Measurements from ENCODE around the gene GAL3ST3. TPM values are rescaled to one million over a fixed set of nuclear protein-coding genes. Genes with fewer than 3 reads are reported as not detected.

GAL3ST3 gene
- total RNA-seq, 2 experiments from 2014 or later: 0.51 to 1.0 TPM

GRCh38 chr11:66055021-66055420, 6.1 kb upstream of the GAL3ST3 start:
- intact Hi-C loops (cut with micrococcal nuclease): no loop called here
- DNase-seq: no peak
- ATAC-seq: no peak
- no peak for TF ChIP-seq CTCF (IDR thresholded peaks at IDR 0.05)
- CTCF ChIA-PET: interaction anchor here (7.7 to 9.9 kb wide), 2 partner anchors 10 to 12 kb away, joined by 60 to 133 read pairs; partner anchors contain the start of gene PACS1
- peaks cover 59% of the 10 kb centered on the region for H3K36me3 Mint-ChIP-seq (ENCODE audit: low read depth)
- no peak overlapping the region for H3K4me3 Mint-ChIP-seq
- POLR2A ChIA-PET: interaction anchor here (0.6 to 10.4 kb wide), 3 partner anchors 12 to 164 kb away, joined by 3 to 131 read pairs (median 6); partner anchors contain the start of gene PACS1
- H3K27me3 Mint-ChIP-seq: no peaks in the 10 kb centered on the region
- no peaks in the 10 kb centered on the region for H3K9me3 Mint-ChIP-seq
- peaks cover 34% of the 10 kb centered on the region for H3K4me1 Mint-ChIP-seq (ENCODE audit: low read depth)
- H3K27ac Mint-ChIP-seq: peak overlapping the region; percentile 57

DNA sequence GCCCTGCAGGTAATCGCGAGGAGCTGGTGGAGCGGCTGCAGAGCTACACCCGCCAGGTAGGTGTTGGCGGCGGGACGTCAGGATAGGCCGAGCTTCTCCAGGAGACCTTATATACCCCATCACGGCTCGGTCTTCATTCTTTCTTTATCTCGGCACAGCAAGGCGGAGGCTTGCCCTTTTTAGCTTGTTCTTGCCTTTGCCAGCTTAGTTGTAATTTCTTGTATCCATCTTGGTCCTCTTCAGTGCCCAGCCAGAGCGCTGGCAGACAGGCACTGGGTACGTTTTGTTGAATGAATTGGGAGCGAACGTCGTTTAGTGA, 3.7 kb upstream of the GAL3ST3 start:
- Mint-ChIP-seq H3K27me3 (peaks cover 7% of the 10 kb centered on the region), H3K9me3 (no peaks in the 10 kb centered on the region), H3K4me3 (peak overlapping the region; percentile 94), H3K4me1 (ENCODE audit: low read depth) (peaks cover 34% of the 10 kb centered on the region), H3K36me3 (ENCODE audit: low read depth) (peaks cover 40% of the 10 kb centered on the region), H3K27ac (peak overlapping the region; percentile 92)
- DNase-seq: no peak
- POLR2A ChIA-PET: interaction anchor here (0.9 to 10.4 kb wide), 5 partner anchors 15 to 58 kb away, joined by 3 to 131 read pairs (median 7); partner anchors contain the start of genes BANF1, CST6, EIF1AD and PACS1
- intact Hi-C loops (cut with micrococcal nuclease): no loop called here
- no peak for TF ChIP-seq CTCF (IDR thresholded peaks at IDR 0.05)
- CTCF ChIA-PET: interaction anchor here (0.7 to 9.9 kb wide), 7 partner anchors 7 to 207 kb away, joined by 3 to 133 read pairs (median 7); partner anchors contain the start of genes CCDC85B and PACS1
- no peak for ATAC-seq

- peaks cover 34% of the 10 kb centered on the region for H3K4me1 Mint-ChIP-seq (ENCODE audit: low read depth)
Observed at GRCh38 chr11:66051766-66052663, 3.1 kb upstream of the GAL3ST3 start, which contains the start of gene SF3B2. SF3B2 (plus strand) TSS chr11:66052364; CDS start chr11:66052385, 21 bp downstream.

DNA sequence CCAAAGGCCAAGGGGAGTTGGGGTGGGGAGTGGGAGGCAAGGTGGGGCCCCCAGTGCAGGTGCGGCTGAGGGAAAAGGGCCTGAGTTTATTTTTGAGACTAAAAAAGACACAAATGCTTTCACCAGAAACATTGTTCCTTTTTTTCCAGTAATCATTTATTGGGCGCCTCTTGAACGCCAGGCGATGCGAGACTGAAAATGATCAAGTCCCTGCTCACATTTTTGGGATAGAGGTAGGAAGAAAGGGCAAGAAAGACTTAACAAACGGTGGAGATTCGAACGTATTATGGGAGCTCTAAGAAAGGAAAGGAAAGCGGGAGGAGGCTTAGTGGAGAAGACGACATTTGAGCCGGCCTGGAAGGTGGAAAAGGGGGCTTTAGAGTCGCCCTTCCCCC, 2.4 kb upstream of the GAL3ST3 start:
- H3K27ac Mint-ChIP-seq: peak overlapping the region; percentile 86
- ATAC-seq: no peak
- CTCF ChIA-PET: interaction anchor here (1.3 to 9.9 kb wide), 7 partner anchors 6 to 340 kb away, joined by 3 to 133 read pairs (median 9); partner anchors contain the start of genes CCDC85B and PACS1
- H3K27me3 Mint-ChIP-seq: peaks cover 7% of the 10 kb centered on the region
- no peaks in the 10 kb centered on the region for H3K9me3 Mint-ChIP-seq
- DNase-seq: no peak
- TF ChIP-seq CTCF (IDR thresholded peaks at IDR 0.05): no peak
- peaks cover 34% of the 10 kb centered on the region for H3K4me1 Mint-ChIP-seq (ENCODE audit: low read depth)
- H3K4me3 Mint-ChIP-seq: peak overlapping the region; percentile 94
- intact Hi-C loops (cut with micrococcal nuclease): no loop called here
- POLR2A ChIA-PET: interaction anchor here (2.0 to 10.4 kb wide), 4 partner anchors 16 to 49 kb away, joined by 7 to 131 read pairs (median 9); partner anchors contain the start of genes BANF1, CST6, EIF1AD and PACS1
- peaks cover 29% of the 10 kb centered on the region for H3K36me3 Mint-ChIP-seq (ENCODE audit: low read depth)

More at GRCh38 chr11:66051766-66052663, 3.1 kb upstream of the GAL3ST3 start, which contains the start of gene SF3B2:
- H3K27me3 Mint-ChIP-seq: peaks cover 7% of the 10 kb centered on the region
- H3K4me3 Mint-ChIP-seq: peak within 1 kb of the TSS; percentile 94
- ATAC-seq (peak; percentile 99), DNase-seq (peak; percentile 98)
- H3K36me3 Mint-ChIP-seq (ENCODE audit: low read depth): peaks cover 34% of the 10 kb centered on the region
- no peak for TF ChIP-seq CTCF (IDR thresholded peaks at IDR 0.05)
- peak within 1 kb of the TSS; percentile 92 for H3K27ac Mint-ChIP-seq
- ChIA-PET POLR2A (interaction anchor here (0.6 to 10.4 kb wide), 7 partner anchors 15 to 135 kb away, joined by 3 to 131 read pairs (median 7); partner anchors contain the start of genes BANF1, CST6, EIF1AD and PACS1), CTCF (interaction anchor here (0.7 to 9.9 kb wide), 8 partner anchors 7 to 341 kb away, joined by 3 to 133 read pairs (median 8); partner anchors contain the start of genes CCDC85B and PACS1)
- intact Hi-C loops (cut with micrococcal nuclease): no loop called here
- no peaks in the 10 kb centered on the region for H3K9me3 Mint-ChIP-seq

Measured in activated CD8-positive, alpha-beta T cell treated with anti-CD3 and anti-CD28 coated beads for 36 hours (primary cell).